NCI-H345 (cell line): ENCODE data around the gene SLC36A2.
"Not testable (repeated sequence)": the region's sequence is repeated elsewhere in the genome, so short reads cannot be mapped to it uniquely, and the experiment has no call there.

Experiments used
- DNase-seq: peaks from one replicate; lab custom pipeline; 2025; lab: John Stamatoyannopoulos, UW

The SLC36A2 gene

DNA sequence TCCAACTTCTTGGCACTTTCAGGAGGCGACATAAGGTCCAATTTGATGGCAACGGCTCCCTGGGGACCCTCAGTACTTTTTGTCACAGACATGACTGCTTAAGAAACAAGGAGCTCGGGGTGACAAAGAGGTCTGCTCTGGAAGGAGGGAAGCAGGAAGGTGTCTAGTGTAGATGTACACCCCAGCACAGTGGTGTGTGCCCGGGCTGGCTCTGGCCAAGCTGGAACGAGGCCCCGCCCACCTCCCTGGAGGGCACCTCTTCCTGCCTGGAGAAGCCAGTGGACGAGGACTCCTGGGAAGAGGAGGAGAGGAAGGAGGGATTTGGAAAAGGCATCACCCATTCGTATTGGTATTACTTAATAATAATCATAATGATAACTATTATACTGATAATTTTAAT is at the start of gene SLC36A2:
SLC36A2 (minus strand) TSS at position 191 of the 400 bp plus-strand sequence; CDS start at position 92, 99 bp downstream.
- DNase-seq = no peak

DNA sequence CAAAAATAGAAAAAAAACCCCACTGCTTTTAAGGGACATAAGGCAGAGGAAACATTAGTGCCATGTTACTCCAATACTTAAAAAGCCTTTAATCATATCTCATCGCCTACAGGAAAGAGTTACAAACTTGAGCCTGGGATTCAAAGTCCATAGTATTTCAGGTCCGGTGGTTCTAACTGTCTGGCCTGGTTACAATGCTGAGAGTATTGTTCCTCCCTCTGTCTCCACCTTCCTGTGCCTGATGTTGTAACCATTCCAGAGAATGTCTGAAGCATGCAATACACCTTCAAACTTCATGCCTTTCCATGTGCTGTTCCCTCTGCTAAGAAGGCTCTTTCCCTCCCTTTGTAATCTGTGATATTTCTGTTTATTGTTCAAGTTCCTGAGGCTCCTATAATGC is 41.6 kb upstream of the SLC36A2 start:
- no peak for DNase-seq

DNA sequence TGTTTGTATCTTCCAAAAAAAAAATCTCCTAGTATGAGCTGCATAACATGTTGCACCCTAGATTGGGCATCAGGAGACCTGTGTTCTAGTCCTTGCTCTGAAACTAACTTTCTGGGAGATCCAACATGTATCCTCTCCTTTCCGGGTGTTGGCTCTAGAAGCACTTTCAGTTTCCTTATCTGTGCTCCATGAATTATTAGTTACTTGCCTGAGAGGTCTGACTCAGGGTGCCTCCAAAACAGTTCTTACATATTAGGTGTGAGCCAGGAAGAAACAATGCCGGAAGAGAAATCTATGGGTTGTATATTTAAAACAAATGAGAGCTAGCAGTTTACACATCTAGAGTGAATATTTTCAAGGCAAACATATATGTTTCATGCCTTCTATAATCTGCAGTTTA is 36.7 kb upstream of the SLC36A2 start:
- DNase-seq = no peak

DNA sequence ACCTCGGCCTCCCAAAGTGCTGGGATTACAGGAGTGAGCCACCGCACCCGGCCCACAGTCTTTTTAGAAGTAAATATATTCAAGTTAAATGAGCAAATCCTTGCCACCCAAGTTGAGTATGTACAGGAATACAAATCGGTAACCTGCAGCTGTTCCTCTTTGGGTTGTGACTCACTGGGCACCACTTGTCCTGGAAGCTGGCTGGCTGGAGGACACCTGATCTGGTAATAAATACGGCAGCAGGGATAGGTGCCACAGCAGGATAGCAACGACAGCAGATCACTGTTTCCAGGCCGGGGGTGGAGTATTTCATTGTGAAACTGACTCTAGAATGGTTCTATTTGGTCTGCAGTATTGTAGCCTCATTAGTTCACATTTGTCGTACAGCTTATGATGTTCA is 35.7 kb upstream of the SLC36A2 start:
- peak; percentile 35 for DNase-seq

DNA sequence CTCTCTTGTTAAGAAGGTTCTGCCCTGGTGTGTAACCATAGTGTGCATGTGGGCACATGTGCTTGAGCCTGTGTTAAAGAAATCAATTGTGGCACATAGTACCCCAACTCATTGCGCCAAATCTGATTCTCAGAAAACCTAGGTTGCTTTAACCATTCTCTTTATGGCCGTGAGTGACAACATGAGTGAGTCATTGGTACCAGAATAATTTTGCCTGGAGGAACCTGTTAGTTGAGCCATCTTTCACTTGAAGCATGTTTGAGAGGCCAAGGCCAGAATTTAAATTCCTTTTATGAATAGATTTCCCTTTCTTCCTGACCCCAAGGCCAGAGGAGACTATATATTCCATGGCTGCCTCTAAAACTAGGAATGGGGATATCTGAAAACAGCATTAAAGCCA is 35.2 kb upstream of the SLC36A2 start:
- no peak for DNase-seq

DNA sequence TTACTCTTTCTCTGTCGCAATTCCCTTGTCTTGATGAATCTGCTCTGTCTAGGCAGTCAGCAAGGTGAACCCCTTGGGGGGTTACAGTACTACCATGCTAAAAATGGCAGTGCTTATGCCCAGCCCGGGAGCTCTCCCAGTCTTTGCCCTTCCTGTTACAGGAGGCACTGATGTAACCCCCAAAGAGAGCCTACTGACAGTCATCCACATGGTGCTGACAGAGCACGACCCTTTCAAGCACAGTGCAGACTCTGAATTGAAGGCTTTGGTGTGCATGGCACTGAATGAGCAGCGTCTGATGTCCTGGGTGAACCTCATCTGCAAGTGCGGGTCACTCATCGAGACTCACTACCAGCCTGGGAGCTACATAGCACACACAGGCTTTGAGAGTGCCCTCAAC is 34.5 kb upstream of the SLC36A2 start:
- DNase-seq = no peak

DNA sequence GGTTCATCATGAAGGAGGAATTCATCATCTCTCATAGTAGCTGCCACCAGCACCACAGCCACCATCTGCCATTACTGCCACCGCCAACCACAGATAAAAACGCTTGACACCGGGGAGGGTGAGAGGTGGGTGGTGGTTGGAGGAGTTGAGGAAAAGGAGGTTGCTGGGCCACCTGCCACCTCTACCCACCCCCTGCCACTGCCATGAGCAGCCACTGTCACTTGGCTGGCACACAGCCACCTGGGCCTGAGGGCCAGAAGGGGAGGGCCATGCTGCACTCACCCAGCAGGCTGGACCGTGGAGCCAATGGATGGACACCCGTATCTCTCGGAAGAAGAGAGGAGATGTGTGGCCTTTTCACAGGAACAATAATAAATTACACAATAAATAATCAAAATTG is 31.3 kb upstream of the SLC36A2 start:
- no peak for DNase-seq

DNA sequence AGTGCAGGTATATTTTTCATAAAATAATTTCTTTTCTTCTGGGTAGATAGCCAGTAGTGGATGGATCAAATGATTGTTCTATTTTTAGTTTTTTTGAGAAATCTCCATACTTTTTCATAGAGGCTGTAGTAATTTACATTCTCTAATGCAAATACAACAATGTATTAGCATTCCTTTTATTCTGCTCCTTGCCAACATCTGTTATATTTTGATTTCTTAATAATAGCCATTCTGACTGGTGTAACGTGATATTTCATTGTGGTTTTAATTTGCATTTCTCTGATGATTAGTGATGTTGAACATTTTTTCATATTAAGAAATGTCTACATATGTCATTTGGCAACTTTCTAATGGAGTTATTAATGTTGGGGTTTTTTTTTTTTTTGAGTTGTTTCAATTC is 27.2 kb upstream of the SLC36A2 start:
- no peak for DNase-seq

DNA sequence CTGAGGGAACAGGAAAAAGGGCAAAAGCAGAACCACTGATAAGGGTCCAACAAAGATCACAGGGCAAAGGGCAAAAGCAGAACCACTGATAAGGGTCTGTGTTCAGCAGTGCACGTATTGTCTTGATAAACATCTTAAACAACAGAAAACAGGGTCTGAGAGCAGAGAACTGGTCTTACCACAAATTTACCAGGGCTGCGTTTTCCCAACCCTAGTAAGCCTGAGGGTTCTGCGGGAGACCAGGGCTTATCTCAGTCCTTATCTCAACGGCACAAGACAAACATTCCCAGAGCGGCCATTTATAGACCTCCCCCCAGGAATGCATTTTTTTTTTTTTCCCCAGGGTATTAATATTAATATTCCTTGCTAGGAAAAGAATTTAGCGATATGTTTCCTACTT is 19.7 kb upstream of the SLC36A2 start:
- DNase-seq = not testable (repeated sequence)

DNA sequence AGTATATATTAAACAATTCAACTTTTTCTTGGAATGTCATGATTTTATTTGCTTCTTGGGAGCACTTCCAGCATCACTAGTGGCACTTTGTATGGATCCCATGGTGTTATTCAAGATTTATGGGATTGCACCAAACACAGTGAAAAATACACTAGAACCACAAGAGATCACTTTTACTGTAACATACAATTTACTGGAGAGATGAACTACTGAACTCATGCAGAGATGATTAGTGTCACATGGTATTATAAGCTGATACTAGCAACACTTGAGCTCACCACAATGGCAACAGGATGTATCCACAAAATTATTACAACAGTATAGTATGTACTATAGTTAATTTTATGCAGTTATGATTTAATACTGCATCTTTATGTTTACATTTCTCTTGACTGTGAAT is 16.3 kb upstream of the SLC36A2 start:
- DNase-seq = no peak

DNA sequence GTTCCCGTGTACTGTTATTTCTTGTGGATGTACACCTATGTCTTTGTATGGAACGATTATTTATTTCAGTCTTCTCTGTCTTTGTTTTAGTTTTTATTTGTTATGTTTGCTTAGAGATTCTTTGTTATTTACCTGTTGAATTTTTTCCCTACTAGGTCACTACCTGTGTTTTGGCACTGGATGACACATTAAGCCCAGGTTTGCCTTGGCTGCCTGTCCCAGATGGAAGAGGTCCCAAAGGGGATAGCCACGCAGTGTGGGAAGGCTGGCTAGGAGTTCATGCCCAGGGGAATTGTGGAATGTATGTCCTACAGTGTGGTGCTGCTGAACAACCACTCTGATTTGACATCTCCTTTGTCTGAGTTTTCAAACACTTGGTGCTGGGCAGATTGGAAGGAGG is 15.6 kb upstream of the SLC36A2 start:
- no peak for DNase-seq

DNA sequence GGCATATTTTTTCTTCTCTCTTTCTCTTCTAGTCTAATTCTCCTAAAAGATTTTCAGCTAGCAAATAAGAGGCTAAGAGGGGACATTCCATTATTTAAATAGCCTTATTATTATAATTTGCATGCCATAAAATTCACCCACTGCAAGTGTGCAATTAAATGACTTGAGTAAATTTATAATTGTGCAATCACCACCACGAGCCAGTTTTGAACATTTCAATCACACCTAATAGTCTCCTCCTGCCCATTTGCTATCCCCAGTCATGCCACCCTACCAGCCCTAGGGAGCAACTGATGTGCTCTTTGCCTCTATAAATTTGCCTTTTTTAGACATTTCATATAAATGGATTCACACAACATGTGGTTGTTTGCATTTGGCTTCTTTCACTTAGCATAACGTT is 12.0 kb upstream of the SLC36A2 start:
- DNase-seq = no peak

DNA sequence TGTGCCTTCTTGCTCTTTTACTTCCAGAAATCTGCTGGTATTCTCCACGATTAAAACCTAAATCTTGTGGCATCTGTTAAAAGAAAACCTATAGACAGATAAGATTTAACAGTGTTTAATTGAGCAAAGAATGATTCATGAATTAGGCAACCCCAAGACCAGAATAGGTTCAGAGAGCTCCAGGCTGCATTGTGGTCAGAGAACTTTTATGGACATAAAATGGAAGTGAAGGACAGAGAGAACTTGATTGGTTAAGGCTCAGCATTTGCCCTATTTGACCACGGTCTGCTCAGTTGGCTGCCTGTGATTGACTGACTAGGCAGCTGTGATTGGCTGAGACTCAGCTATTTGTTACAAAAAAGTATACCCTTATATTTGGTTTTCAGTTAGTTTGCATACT is 10.4 kb upstream of the SLC36A2 start:
- no peak for DNase-seq

DNA sequence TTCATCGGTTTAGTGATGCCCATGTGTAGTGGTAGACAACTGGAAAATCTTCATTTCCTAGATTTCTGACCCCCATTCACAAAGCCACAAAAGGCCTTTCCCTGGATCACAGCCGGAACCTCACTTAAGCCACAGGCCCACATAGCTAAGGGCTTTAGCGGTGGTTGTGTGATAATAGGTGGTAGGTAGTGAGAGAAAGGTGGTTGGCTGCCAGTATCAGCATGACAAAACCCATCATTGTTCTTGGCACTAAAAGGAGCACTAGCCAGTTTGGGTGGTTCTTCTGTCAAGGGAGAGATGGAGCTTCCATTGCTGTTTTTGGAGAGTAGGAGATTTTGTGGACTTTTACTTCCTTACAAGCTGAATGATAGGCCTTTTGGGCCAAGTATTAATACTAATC is 9.7 kb upstream of the SLC36A2 start:
- DNase-seq = peak; percentile 32

DNA sequence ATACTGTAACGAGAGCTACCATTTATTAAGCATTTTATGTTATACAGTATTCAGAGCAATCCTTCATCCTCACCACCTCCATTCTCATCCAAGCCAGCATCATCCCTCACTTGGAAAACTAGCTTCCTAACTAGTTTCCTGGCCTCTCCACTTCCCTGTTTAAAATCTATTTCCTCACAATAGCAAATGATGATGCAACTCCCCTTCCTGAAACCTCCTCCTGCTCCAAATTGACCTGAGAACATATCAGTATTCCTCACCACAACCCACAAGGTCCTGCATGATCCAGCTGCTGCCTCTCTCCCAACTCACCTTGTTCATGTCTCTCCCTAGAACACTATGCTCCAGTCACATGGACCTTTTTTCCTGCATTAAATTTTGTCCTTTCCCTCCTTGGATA is 4.3 kb upstream of the SLC36A2 start:
- DNase-seq = no peak

DNA sequence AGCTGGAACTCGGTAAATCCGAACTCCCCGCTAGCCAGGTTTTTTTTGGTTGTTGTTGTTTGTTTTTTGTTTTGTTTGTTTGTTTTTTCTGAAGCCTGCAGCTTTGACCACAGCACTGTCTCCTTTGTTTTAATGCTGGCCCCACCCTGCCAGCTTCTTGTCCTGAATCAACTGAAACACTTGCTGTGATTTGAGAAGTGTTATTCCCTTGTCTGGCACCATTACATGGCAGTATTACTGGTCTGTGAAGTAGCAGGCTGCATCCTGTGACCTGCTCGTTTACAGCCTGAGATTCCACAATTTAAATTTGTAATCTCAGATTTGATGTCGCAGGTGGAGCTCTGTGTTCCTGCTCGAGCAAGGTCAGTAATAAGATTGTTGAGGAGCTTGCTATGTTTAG is 1.4 kb upstream of the SLC36A2 start:
- no peak for DNase-seq

DNA sequence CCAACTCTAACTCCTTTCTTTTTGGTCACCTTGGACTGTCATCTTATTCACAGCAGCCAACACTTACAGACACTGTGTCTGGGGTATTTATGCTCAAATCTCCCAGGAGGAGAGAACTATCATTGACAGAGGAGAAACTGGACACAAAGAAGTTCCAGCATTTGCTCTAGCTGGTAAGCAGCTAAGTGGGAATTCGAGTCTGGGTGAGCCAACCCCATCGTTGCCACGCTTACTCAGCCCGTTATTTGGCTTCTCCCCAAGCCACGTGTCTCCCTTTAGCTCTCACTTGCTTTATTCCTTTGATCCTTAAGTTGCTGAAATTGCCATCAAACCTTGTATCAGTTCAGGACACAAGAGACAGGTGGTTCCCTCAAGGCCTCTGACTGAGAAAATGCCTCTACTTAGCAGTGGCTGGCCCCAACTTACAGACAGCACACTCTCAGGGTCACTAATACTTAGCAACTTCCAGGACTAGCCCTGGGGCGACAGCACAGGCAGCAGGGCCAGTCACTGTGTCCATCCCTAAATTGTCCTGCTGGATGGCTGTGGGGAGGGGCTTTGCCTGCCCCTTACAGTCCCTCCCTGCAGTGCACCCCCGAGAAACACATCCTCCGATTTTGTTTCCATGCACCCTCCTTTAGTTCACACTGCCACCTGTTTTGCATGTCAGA is 1.4 kb downstream of the SLC36A2 start:
- no peak for DNase-seq

DNA sequence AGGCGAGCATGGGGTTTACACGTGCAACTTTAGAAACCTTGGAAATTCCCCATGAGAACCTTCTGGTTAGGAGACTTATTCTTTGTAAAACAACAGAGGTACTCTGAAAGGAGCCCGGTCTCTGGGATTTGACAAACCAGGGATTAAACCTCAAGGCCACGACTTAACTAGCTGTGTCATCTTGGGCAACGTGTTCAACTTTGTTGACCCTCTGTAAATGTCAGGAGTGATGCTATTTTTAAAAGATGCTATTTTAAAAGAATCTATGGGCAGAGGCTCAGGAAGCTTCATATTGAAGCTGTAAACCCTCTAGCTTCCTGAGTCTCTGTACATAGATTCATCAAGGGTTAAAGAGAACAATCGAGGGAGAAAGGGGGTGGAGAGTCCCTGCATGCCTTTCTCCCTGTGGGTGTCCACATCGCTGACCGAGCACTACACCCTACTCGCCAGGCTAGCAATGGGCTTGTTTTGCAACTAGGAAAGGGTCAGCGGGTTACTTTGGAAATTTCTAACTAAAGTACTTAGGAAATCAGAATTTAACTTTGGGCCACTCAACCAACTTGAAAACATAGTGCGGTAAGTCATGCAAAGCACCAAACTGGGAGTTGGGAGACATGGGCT is 2.1 kb downstream of the SLC36A2 start:
- DNase-seq = no peak

DNA sequence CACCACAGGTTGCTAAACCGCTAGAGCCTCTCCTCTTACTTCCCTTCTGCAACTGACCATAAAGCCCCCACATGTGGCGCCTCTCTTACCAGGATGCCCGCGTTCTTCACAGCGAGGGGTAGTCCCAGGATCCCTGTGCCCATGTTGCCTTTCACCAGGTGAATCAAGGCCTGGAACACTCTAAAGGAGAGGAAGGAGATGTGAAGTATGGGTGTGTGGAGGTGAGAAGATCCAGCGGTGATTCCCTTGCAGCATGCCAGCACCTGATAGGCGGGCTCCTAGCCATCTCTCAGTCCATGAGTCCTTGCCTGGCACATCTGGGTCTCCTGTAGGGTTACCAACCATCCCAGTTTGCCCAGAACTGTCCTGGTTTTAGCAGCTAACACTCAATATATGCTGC is 3.3 kb downstream of the SLC36A2 start:
- no peak for DNase-seq

DNA sequence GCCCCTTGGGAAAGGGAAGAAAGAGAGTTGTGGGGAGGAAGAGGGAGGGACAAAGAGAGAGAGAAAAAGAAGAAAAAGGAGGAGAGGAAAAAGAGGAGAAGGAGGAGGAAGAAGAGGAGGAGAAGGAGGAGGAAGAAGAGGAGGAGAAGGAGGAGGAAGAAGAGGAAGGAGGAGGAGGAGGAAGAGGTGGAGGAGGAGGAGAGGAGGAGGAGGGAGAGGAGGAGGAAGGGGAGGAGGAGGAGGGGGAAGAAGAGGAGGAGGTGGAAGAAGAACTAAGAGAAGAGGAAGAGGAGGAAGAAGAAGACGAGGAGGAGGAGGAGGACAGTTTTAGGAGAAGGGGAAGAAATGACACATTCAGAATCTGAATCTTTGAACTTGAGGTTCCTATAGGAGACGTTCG is 7.4 kb downstream of the SLC36A2 start:
- no peak for DNase-seq

DNA sequence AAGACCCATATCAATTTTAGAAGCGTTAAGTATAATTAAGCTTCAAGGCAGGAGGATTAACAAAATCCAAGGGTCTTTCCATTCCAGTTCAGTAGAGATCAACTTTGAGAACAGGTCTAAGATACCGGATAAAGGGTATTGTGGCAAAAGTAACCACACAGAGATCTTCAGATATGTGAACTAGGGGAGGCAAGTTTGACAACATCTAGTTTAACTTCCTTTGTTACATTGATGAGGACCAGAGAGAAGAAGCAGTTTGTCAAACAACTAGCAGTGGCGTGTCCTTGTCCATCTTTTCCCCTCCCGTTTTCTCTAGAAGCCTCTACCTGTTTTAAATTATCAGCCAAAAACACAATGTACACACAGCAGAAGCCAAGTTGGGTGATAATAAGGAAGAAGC is 8.6 kb downstream of the SLC36A2 start:
- DNase-seq = no peak

DNA sequence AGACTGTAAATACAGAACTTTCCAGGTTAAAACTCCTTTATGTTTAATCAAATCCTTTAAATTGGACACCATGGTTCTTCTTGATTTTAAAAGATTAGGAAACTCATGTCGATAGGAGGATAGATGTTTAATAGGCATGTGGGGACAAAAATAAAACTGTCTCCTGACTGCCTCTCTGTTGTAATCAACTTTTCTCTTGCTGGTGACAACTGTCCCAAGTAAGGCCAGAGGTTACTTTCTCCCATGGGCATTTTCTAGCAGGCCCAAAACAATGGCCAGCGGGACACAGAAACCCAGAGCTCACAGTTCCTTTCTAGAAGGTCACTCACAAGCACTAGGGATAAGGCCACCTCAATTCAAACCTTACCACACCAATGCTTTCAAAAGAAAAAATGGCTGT is 14.5 kb downstream of the SLC36A2 start:
- DNase-seq = no peak

DNA sequence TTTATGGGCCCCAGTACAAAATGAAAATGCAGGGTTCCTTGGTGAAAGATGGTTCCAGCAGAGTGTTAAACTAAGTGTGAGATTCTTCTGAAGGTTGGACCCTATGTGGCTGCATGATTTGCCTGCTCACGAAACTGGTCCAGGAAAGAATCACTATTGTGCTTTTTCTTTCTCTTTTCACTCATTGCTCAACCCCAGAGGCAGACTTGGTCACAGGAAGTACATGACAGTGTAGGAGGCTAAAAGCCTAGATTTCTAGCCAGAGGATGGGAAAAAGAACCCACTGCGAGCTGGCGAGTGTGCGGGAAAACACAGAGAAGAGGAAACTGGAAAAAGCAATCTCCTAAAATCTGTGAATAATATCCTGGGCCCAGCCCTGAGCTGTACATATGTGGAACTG is 18.6 kb downstream of the SLC36A2 start:
- DNase-seq = no peak

DNA sequence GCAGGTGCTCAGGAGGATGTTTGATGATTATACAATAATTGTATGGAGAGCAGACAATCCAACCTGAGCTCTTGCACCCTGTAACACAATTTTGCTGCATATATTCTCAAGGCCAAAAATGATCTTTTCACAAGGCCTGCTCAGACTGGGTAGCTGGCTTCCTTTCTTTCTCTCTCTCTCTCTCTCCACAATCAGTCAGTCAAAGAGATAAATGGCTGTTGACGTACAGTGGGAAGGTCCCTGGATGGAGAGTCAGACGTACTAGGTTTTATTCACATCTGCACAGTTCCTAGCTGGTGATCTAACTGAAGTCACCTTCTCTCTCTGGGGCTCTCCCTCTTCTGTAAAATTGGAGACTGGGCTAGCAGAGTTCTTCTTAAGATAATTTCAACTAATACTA is 19.8 kb downstream of the SLC36A2 start:
- no peak for DNase-seq
